HCT116 (cell line): ENCODE measurements around the gene ATXN1L. TPM values are rescaled to one million over a fixed set of nuclear protein-coding genes. Genes with fewer than 3 reads are reported as not detected.
A peak's percentile ranks its signal among the peaks of the same experiment; 100 is the strongest.

Experiments used
- ATAC-seq: fragments of 200-7000 bp; cut with Tn5 transposase; 2 replicates; pipeline ENCODE4 v1.9.1; 2020; ENCODE audit warnings: mild to moderate bottlenecking, moderate library complexity
- BruUV-seq: library from RNA; stranded (reverse); fragments of 400-500 nt; replicated peaks from 2 replicates; lab custom pipeline; 2021; lab: Mats Ljungman, UMichigan
- CTCF ChIA-PET: fragments of 300-600 bp; sonication (Branson Sonifier 250); formaldehyde crosslinking; loops from one replicate; lab custom pipeline; 2021; ENCODE audit warnings: antibody characterized with exemption; lab: Charles Lee
- POLR2A ChIA-PET: fragments of 300-600, 350-600 bp; sonication (Branson Sonifier 250); formaldehyde crosslinking; loops from one replicate; lab custom pipeline; 2021; ENCODE audit warnings: antibody characterized with exemption; lab: Charles Lee
- RAD21 ChIA-PET, 2 experiments: fragments of 300-600 bp; sonication (Branson Sonifier 250); formaldehyde crosslinking; loops; one replicate each; lab custom pipeline; 2023; ENCODE audit warnings: low total read pairs in 2 of 2; ENCODE audit not compliant: uncharacterized antibody in 2 of 2, unreplicated experiment in 2 of 2, low non-redundant PET in 1 of 2; lab: Charles Lee
- DNase-seq: peaks from one replicate; pipeline ENCODE4 v3.0.0-alpha.2; 2010; ENCODE audit warnings: low read depth, low spot score
- H2AFZ ChIP-seq: fragments of 200-600 bp; shearing (Covaris generic), sonication (generic); 2 replicates; pipeline ENCODE4 v1.6.1; 2017; ENCODE audit warnings: low read depth, mixed run types, mixed read lengths, antibody characterized with exemption, low read length; ENCODE audit not compliant: poor library complexity, severe bottlenecking
- H3K27ac ChIP-seq: 2 replicates; pipeline ENCODE4 v1.5.1; 2012; ENCODE audit warnings: low read depth, low read length
- H3K27me3 ChIP-seq: fragments of 200-600 bp; sonication (generic); 2 replicates; pipeline ENCODE4 v1.6.1; 2016; ENCODE audit warnings: mixed run types, low read length, mixed read lengths; ENCODE audit not compliant: insufficient read depth
- H3K36me3 ChIP-seq, 2 experiments: fragments of 200-500 bp in 1 of 2; fragments of 200-600 bp in 1 of 2; sonication (Bioruptor generic) in 1 of 2; sonication (generic) in 1 of 2; 2 replicates each; pipeline versions ENCODE4 v1.5.1 to v1.6.1; 2014 to 2016; ENCODE audit warnings: low read length in 2 of 2, inconsistent platforms in 1 of 2, mixed read lengths in 1 of 2, mixed run types in 1 of 2; ENCODE audit not compliant: insufficient read depth in 2 of 2, control insufficient read depth in 1 of 2
- H3K4me1 ChIP-seq, 2 experiments: fragments of 200-600 bp in 1 of 2; sonication (generic) in 1 of 2; 2 replicates each; pipeline versions ENCODE4 v1.5.1 to v1.6.1; 2012 to 2017; ENCODE audit warnings: low read length in 2 of 2, inconsistent platforms in 1 of 2, mild to moderate bottlenecking in 1 of 2, mixed read lengths in 1 of 2, mixed run types in 1 of 2, moderate library complexity in 1 of 2; ENCODE audit not compliant: insufficient read depth in 2 of 2, control insufficient read depth in 1 of 2
- H3K4me2 ChIP-seq: fragments of 200-600 bp; sonication (generic); 2 replicates; pipeline ENCODE4 v1.6.1; 2017; ENCODE audit warnings: mixed run types, low read length, mixed read lengths
- H3K4me3 ChIP-seq, 2 experiments: fragments of 200-600 bp in 1 of 2; sonication (generic) in 1 of 2; replicated peaks in 1 of 2; 2 replicates each; pipeline ENCODE4 v1.5.1; 2011 to 2016; ENCODE audit warnings: low read length in 2 of 2, control low read depth in 1 of 2, low read depth in 1 of 2, mild to moderate bottlenecking in 1 of 2, mixed read lengths in 1 of 2, mixed run types in 1 of 2
- H3K79me2 ChIP-seq: fragments of 200-600 bp; sonication (generic); 2 replicates; pipeline ENCODE4 v1.6.1; 2017; ENCODE audit warnings: mild to moderate bottlenecking, mixed run types, low read length, moderate library complexity, mixed read lengths; ENCODE audit not compliant: insufficient read depth
- H3K9ac ChIP-seq: fragments of 200-600 bp; sonication (generic); 2 replicates; pipeline ENCODE4 v1.6.1; 2016; ENCODE audit warnings: low read length, mixed read lengths
- H3K9me2 ChIP-seq: fragments of 200-600 bp; sonication (generic), shearing (Covaris generic); 2 replicates; pipeline ENCODE4 v1.6.1; 2017; ENCODE audit warnings: mixed run types, mild to moderate bottlenecking, moderate library complexity; ENCODE audit not compliant: insufficient read depth
- H3K9me3 ChIP-seq, 2 experiments: fragments of 200-500 bp in 1 of 2; fragments of 200-600 bp in 1 of 2; sonication (Bioruptor generic) in 1 of 2; sonication (generic) in 1 of 2; 2 replicates each; pipeline ENCODE4 v1.6.1; 2014 to 2017; ENCODE audit warnings: low read length in 2 of 2, mixed read lengths in 2 of 2, inconsistent platforms in 1 of 2, low read depth in 1 of 2, mild to moderate bottlenecking in 1 of 2, mixed run types in 1 of 2, moderate library complexity in 1 of 2; ENCODE audit not compliant: control insufficient read depth in 1 of 2, insufficient read depth in 1 of 2
- H4K20me1 ChIP-seq: fragments of 200-600 bp; sonication (generic), shearing (Covaris generic); 2 replicates; pipeline ENCODE4 v1.6.1; 2017; ENCODE audit warnings: mixed run types, mild to moderate bottlenecking, moderate library complexity; ENCODE audit not compliant: insufficient read depth
- ATF3 ChIP-seq: IDR thresholded peaks from 2 replicates; pipeline ENCODE4 v1.6.1; 2012
- CBX3 ChIP-seq: IDR thresholded peaks from 2 replicates; pipeline ENCODE4 v1.6.1; 2012; ENCODE audit warnings: low read depth
- CTCF ChIP-seq, 3 experiments: fragments of 200-600 bp in 1 of 3; sonication (generic) in 1 of 3; IDR thresholded peaks in 2 of 3; conservative IDR thresholded peaks in 1 of 3; 2 replicates each; pipeline ENCODE4 v1.5.1; 2012 to 2017; ENCODE audit warnings: low read depth in 2 of 3, low read length in 2 of 3, antibody characterized with exemption in 1 of 3, borderline replicate concordance in 1 of 3, control low read depth in 1 of 3, mild to moderate bottlenecking in 1 of 3, mixed read lengths in 1 of 3, mixed run types in 1 of 3, moderate library complexity in 1 of 3; ENCODE audit not compliant: insufficient read depth in 1 of 3
- JUND ChIP-seq: IDR thresholded peaks from 2 replicates; pipeline ENCODE4 v1.6.1; 2012
- MAX ChIP-seq: IDR thresholded peaks from 2 replicates; pipeline ENCODE4 v1.6.1; 2012
- RAD21 ChIP-seq: IDR thresholded peaks from 2 replicates; pipeline ENCODE4 v1.6.1; 2012; ENCODE audit warnings: low read depth, mild to moderate bottlenecking
- REST ChIP-seq: IDR thresholded peaks from 2 replicates; pipeline ENCODE4 v1.6.1; 2012; ENCODE audit warnings: low read depth
- SRF ChIP-seq: IDR thresholded peaks from 2 replicates; pipeline ENCODE4 v1.6.1; 2012; ENCODE audit warnings: low read depth
- ZFX ChIP-seq: fragments of 450-650 bp; IDR thresholded peaks from 2 replicates; pipeline ENCODE4 v1.6.1; 2017
- intact Hi-C: fragments of 100-400 bp; cut with micrococcal nuclease; formaldehyde crosslinking; loops from 2 replicates; pipeline ENCODE4 v1.10.0; 2022
- total RNA-seq: library from RNA; stranded (reverse); gene quantifications from one replicate; pipeline ENCODE4 v1.2.1, GENCODE V29; 2021; ENCODE audit not compliant: unreplicated experiment

The ATXN1L gene
- total RNA-seq, 1 experiment from 2014 or later, result 20.5 TPM

GRCh38 chr16:71894921-71895678 lies 49.3 kb downstream of the ATXN1L start, which contains the start of gene IST1 (continued):
- TF ChIP-seq REST (no peak), ZFX (no peak), MAX (peak; percentile 96), SRF (no peak; the same call in 1 of the 2 replicates), RAD21 (no peak), CBX3 (peak; percentile 90), JUND (peak; percentile 80), ATF3 (no peak; the same call in 1 of the 2 replicates)

GRCh38 chr16:71895679-71896365 lies 50.0 kb downstream of the ATXN1L start:
- Histone ChIP-seq H3K9ac (peak overlapping the region; percentile 99), H3K27ac (peak overlapping the region; percentile 94), H3K4me3 (peak overlapping the region; percentile 96 to 97), H3K36me3 (peaks cover 0 to 4% of the 10 kb centered on the region in 2 experiments; a peak in 1 of 4 replicates), H3K79me2 (peaks cover 55% of the 10 kb centered on the region), H3K4me1 (peaks cover 20 to 23% of the 10 kb centered on the region in 2 experiments), H3K9me2 (no peaks in the 10 kb centered on the region), H4K20me1 (peaks cover 4% of the 10 kb centered on the region; the same call in 1 of the 2 replicates), H2AFZ (no peak overlapping the region), H3K27me3 (no peaks in the 10 kb centered on the region), H3K4me2 (peak overlapping the region; percentile 83), H3K9me3 (no peaks in the 10 kb centered on the region)
- DNase-seq, result no peak
- peak; percentile 43 for ATAC-seq
- ChIA-PET POLR2A (interaction anchor here (0.8 to 0.9 kb wide), 2 partner anchors 12 to 14 kb away, joined by 4 read pairs; partner anchors contain the start of gene ZNF821), CTCF (no interaction called here), RAD21 (no interaction called here)
- peak; percentile 78 for TF ChIP-seq ZFX
- no peak for TF ChIP-seq REST
- TF ChIP-seq CTCF (IDR thresholded peaks at IDR 0.05 in 2 of 3, conservative IDR thresholded peaks at IDR 0.05 in 1 of 3; ENCODE audit: borderline replicate concordance in 1 of 3, insufficient read depth in 1 of 3, low read depth in 2 of 3, low read length in 2 of 3), result no peak
- TF ChIP-seq RAD21, result no peak
- BruUV-seq, result TSS peak; percentile 63
- intact Hi-C loops, result loop anchor here (2.0 kb wide), 1 partner anchor 87 kb away; the partner anchor contains the start of gene AP1G1
